K562 (cell line): ENCODE results near the gene EZH2. TPM values are rescaled to one million over a fixed set of nuclear protein-coding genes. Genes with fewer than 3 reads are reported as not detected.

Experiments used
- COPS2 ChIP-seq: fragments of 450-650 bp; conservative IDR thresholded peaks from 2 replicates; pipeline ENCODE4 v1.6.1; 2016; ENCODE audit warnings: mild to moderate bottlenecking, moderate library complexity
- FOXP1 ChIP-seq: sonication (generic); formaldehyde crosslinking; IDR thresholded peaks from 2 replicates; pipeline ENCODE4 v1.8.0; 2022; ENCODE audit warnings: mild to moderate bottlenecking, missing genetic modification reagents
- GABPB1 ChIP-seq: sonication (generic); formaldehyde crosslinking; IDR thresholded peaks from 2 replicates; pipeline ENCODE4 v1.8.0; 2022; ENCODE audit warnings: mild to moderate bottlenecking, missing genetic modification reagents
- GTF2A2 ChIP-seq: IDR thresholded peaks from 2 replicates; pipeline ENCODE4 v1.6.1; 2016; ENCODE audit warnings: mild to moderate bottlenecking, missing genetic modification characterization, missing compliant biosample characterization
- HBP1 ChIP-seq: fragments of 450-650 bp; formaldehyde crosslinking; IDR thresholded peaks from 2 replicates; pipeline ENCODE4 v1.4.0; 2022; ENCODE audit warnings: missing genetic modification characterization
- HOXB6 ChIP-seq: fragments of 250-450 bp; sonication (Bioruptor Pico); IDR thresholded peaks from 2 replicates; pipeline ENCODE4 v1.5.1; 2022; ENCODE audit warnings: mild to moderate bottlenecking, borderline replicate concordance
- KDM4B ChIP-seq, 2 experiments: fragments of 450-650 bp in 1 of 2; sonication (generic) in 1 of 2; IDR thresholded peaks; 2 replicates each; pipeline ENCODE4 v1.6.1; 2016 to 2017; ENCODE audit warnings: borderline replicate concordance in 2 of 2, antibody characterized with exemption in 1 of 2, low read depth in 1 of 2, mild to moderate bottlenecking in 1 of 2
- RBM17 ChIP-seq: fragments of 200-400 bp; formaldehyde crosslinking; IDR thresholded peaks from 2 replicates; pipeline ENCODE4 v1.6.1; 2017; ENCODE audit warnings: low read depth, mild to moderate bottlenecking, low read length, borderline replicate concordance
- YBX1 ChIP-seq: fragments of 450-650 bp; IDR thresholded peaks from 2 replicates; pipeline ENCODE4 v1.7.1; 2016; ENCODE audit warnings: mild to moderate bottlenecking
- polyA plus RNA-seq, 8 experiments: library from polyadenylated mRNA; depleted of rRNA in 4 of 8; stranded (reverse) in 5 of 8; unstranded in 3 of 8; fragments of >200 nt; fragmentation: Nextera tagmentation in 2 of 8; fragmentation: Illumina TruSeq in 1 of 8; extraction: Ambion mirVana in 2 of 8; extraction: Trizol in 1 of 8; gene quantifications; 2 replicates each; pipeline versions ENCODE4 v1.2.1 to v1.2.3, GENCODE V29; 2011 to 2014; ENCODE audit warnings: inconsistent platforms in 1 of 8, missing spikeins in 1 of 8
- total RNA-seq, 7 experiments: library from RNA; depleted of rRNA in 6 of 7; stranded (reverse); fragments of >200 nt in 6 of 7; fragmentation: Illumina TruSeq in 2 of 7; extraction: Trizol in 2 of 7; gene quantifications; 2 replicates each; pipeline versions ENCODE4 v1.2.1 to v1.2.3, GENCODE V29; 2011 to 2021; ENCODE audit warnings: low replicate concordance in 1 of 7
- TF ChIP-seq, protein P1 (sequence below), 2 experiments: fragments of 150-350 bp in 1 of 2; IDR thresholded peaks; 2 replicates each; pipeline ENCODE4 v1.6.1; 2012 to 2016; ENCODE audit warnings: low read depth in 2 of 2, low read length in 2 of 2, mild to moderate bottlenecking in 1 of 2, moderate library complexity in 1 of 2
- TF ChIP-seq, protein P2 (sequence below): fragments of 250-450 bp; sonication (Bioruptor Pico); IDR thresholded peaks from 2 replicates; pipeline ENCODE4 v1.8.0; 2022; ENCODE audit warnings: moderate library complexity, mild to moderate bottlenecking, inconsistent platforms
- TF ChIP-seq, protein P3 (sequence below): fragments of 450-650 bp; IDR thresholded peaks from 2 replicates; pipeline ENCODE4 v1.6.1; 2016; ENCODE audit warnings: low read depth

The EZH2 gene
- total and polyA plus RNA-seq, 9 of the 15 experiments (the other 6 are each of a cell fraction or from before 2014, with no cell fraction given): 48.7 to 175 (median 98.6) TPM

- TF ChIP-seq, protein P1, sequence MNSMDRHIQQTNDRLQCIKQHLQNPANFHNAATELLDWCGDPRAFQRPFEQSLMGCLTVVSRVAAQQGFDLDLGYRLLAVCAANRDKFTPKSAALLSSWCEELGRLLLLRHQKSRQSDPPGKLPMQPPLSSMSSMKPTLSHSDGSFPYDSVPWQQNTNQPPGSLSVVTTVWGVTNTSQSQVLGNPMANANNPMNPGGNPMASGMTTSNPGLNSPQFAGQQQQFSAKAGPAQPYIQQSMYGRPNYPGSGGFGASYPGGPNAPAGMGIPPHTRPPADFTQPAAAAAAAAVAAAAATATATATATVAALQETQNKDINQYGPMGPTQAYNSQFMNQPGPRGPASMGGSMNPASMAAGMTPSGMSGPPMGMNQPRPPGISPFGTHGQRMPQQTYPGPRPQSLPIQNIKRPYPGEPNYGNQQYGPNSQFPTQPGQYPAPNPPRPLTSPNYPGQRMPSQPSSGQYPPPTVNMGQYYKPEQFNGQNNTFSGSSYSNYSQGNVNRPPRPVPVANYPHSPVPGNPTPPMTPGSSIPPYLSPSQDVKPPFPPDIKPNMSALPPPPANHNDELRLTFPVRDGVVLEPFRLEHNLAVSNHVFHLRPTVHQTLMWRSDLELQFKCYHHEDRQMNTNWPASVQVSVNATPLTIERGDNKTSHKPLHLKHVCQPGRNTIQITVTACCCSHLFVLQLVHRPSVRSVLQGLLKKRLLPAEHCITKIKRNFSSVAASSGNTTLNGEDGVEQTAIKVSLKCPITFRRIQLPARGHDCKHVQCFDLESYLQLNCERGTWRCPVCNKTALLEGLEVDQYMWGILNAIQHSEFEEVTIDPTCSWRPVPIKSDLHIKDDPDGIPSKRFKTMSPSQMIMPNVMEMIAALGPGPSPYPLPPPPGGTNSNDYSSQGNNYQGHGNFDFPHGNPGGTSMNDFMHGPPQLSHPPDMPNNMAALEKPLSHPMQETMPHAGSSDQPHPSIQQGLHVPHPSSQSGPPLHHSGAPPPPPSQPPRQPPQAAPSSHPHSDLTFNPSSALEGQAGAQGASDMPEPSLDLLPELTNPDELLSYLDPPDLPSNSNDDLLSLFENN (IDR thresholded peaks at IDR 0.05; ENCODE audit: low read depth in 2 of 2, low read length in 2 of 2): no peak
- 0 out of 2 replicates have a peak, but pooled peaks have one; percentile 40 for TF ChIP-seq GTF2A2 (tag)
- TF ChIP-seq, protein P2, sequence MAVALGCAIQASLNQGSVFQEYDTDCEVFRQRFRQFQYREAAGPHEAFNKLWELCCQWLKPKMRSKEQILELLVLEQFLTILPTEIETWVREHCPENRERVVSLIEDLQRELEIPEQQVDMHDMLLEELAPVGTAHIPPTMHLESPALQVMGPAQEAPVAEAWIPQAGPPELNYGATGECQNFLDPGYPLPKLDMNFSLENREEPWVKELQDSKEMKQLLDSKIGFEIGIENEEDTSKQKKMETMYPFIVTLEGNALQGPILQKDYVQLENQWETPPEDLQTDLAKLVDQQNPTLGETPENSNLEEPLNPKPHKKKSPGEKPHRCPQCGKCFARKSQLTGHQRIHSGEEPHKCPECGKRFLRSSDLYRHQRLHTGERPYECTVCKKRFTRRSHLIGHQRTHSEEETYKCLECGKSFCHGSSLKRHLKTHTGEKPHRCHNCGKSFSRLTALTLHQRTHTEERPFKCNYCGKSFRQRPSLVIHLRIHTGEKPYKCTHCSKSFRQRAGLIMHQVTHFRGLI: no peak
- TF ChIP-seq HBP1 (CRISPR knock-in tag): no peak
- 0 out of 2 replicates have a peak, but pooled peaks have one; percentile 75 for TF ChIP-seq RBM17
- TF ChIP-seq HOXB6: no peak
- TF ChIP-seq, protein P3, sequence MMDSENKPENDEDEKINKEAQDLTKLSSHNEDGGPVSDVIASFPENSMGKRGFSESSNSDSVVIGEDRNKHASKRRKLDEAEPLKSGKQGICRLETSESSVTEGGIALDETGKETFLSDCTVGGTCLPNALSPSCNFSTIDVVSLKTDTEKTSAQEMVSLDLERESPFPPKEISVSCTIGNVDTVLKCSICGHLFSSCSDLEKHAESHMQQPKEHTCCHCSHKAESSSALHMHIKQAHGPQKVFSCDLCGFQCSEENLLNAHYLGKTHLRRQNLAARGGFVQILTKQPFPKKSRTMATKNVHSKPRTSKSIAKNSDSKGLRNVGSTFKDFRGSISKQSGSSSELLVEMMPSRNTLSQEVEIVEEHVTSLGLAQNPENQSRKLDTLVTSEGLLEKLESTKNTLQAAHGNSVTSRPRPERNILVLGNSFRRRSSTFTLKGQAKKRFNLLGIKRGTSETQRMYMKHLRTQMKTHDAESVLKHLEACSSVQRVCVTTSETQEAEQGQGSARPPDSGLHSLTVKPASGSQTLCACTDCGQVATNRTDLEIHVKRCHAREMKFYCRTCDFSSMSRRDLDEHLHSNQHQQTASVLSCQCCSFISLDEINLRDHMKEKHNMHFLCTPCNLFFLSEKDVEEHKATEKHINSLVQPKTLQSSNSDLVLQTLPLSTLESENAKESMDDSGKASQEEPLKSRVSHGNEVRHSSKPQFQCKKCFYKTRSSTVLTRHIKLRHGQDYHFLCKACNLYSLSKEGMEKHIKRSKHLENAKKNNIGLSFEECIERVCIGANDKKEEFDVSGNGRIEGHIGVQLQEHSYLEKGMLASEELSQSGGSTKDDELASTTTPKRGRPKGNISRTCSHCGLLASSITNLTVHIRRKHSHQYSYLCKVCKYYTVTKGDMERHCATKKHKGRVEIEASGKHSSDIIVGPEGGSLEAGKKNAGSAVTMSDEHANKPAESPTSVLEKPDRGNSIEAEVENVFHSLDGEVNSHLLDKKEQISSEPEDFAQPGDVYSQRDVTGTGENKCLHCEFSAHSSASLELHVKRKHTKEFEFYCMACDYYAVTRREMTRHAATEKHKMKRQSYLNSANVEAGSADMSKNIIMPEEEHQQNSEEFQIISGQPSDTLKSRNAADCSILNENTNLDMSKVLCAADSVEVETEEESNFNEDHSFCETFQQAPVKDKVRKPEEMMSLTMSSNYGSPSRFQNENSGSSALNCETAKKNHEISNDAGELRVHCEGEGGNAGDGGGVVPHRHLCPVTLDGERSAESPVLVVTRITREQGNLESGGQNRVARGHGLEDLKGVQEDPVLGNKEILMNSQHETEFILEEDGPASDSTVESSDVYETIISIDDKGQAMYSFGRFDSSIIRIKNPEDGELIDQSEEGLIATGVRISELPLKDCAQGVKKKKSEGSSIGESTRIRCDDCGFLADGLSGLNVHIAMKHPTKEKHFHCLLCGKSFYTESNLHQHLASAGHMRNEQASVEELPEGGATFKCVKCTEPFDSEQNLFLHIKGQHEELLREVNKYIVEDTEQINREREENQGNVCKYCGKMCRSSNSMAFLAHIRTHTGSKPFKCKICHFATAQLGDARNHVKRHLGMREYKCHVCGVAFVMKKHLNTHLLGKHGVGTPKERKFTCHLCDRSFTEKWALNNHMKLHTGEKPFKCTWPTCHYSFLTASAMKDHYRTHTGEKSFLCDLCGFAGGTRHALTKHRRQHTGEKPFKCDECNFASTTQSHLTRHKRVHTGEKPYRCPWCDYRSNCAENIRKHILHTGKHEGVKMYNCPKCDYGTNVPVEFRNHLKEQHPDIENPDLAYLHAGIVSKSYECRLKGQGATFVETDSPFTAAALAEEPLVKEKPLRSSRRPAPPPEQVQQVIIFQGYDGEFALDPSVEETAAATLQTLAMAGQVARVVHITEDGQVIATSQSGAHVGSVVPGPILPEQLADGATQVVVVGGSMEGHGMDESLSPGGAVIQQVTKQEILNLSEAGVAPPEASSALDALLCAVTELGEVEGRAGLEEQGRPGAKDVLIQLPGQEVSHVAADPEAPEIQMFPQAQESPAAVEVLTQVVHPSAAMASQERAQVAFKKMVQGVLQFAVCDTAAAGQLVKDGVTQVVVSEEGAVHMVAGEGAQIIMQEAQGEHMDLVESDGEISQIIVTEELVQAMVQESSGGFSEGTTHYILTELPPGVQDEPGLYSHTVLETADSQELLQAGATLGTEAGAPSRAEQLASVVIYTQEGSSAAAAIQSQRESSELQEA: no peak
- no peak for TF ChIP-seq COPS2
- 0 out of 4 replicates have a peak, but pooled peaks of 1 of the 2 experiments have one; percentile 37 for TF ChIP-seq KDM4B (IDR thresholded peaks at IDR 0.05; ENCODE audit: borderline replicate concordance in 2 of 2, low read depth in 1 of 2)
- TF ChIP-seq GABPB1 (CRISPR knock-in tag): peak; percentile 89
- TF ChIP-seq FOXP1 (CRISPR knock-in tag): peak; percentile 99
- no peak for TF ChIP-seq YBX1
Measured at GRCh38 chr7:148884299-148885022, 370 bp upstream of the EZH2 start (continued).
